Activated naive CD4-positive, alpha-beta T cell treated with anti-CD3 and anti-CD28 coated beads, Interleukin-2, amount 50 U/mL, for 16 hours (primary cell): ENCODE measurements around the gene LIMS2.
A peak's percentile ranks its signal among the peaks of the same experiment; 100 is the strongest.

Source experiments
- DNase-seq: peaks from one replicate; pipeline ENCODE4 v3.0.0-alpha.2; 2020

LIMS2 gene

GRCh38 chr2:127632592-127633489 lies 42.5 kb downstream of the LIMS2 start:
- DNase-seq = peak; percentile 28

- DNase-seq = no peak
Measured at GRCh38 chr2:127631997-127632581, 43.2 kb downstream of the LIMS2 start.

- no peak for DNase-seq
Measured at GRCh38 chr2:127631541-127631996, 43.8 kb downstream of the LIMS2 start.

GRCh38 chr2:127630864-127631540 lies 44.3 kb downstream of the LIMS2 start:
- no peak for DNase-seq

- DNase-seq = no peak
Measured at GRCh38 chr2:127630096-127630863, 45.0 kb downstream of the LIMS2 start.

- no peak for DNase-seq
Measured at GRCh38 chr2:127629637-127630036, 45.7 kb downstream of the LIMS2 start.

GRCh38 chr2:127628767-127629614 lies 46.3 kb downstream of the LIMS2 start:
- no peak for DNase-seq

- DNase-seq = no peak
Measured at GRCh38 chr2:127627740-127628571, 47.4 kb downstream of the LIMS2 start.

GRCh38 chr2:127626917-127627739 lies 48.2 kb downstream of the LIMS2 start:
- no peak for DNase-seq

GRCh38 chr2:127626175-127626574 lies 49.2 kb downstream of the LIMS2 start:
- DNase-seq = no peak

GRCh38 chr2:127625572-127625951 lies 49.8 kb downstream of the LIMS2 start:
- DNase-seq = no peak

- DNase-seq = no peak
Measured at GRCh38 chr2:127624756-127625571, 50.4 kb downstream of the LIMS2 start.

GRCh38 chr2:127624320-127624755 lies 51.0 kb downstream of the LIMS2 start:
- DNase-seq = no peak

- no peak for DNase-seq
Measured at GRCh38 chr2:127623388-127624319, 51.7 kb downstream of the LIMS2 start.

- no peak for DNase-seq
Measured at GRCh38 chr2:127622561-127623387, 52.6 kb downstream of the LIMS2 start.

GRCh38 chr2:127621981-127622431 lies 53.3 kb downstream of the LIMS2 start:
- no peak for DNase-seq

GRCh38 chr2:127620866-127621265 lies 54.5 kb downstream of the LIMS2 start:
- DNase-seq = no peak
